ENCODE measurements around the gene COL8A1.

- TF ChIP-seq POLR2A (IDR thresholded peaks at IDR 0.05; ENCODE audit: low read depth, low read length) (no peak), POLR2AphosphoS5 (IDR thresholded peaks at IDR 0.05; ENCODE audit: low read depth, low read length) (no peak)
Measured at GRCh38 chr3:99637368-99638111, 854 bp upstream of the COL8A1 start.
